Vagina (tissue), 2 donors: Measurements from ENCODE around the gene KCNJ15. TPM values are rescaled to one million over a fixed set of nuclear protein-coding genes. Genes with fewer than 3 reads are reported as not detected.
A peak's percentile ranks its signal among the peaks of the same experiment; 100 is the strongest.

Experiments used
- DNase-seq, 2 donors: peaks; one replicate each; pipeline ENCODE4 v3.0.0-alpha.2; 2017; ENCODE audit errors: extremely low spot score in 2 of 2
- H3K27ac ChIP-seq: fragments of 200-600 bp; sonication (generic); one replicate; pipeline ENCODE4 v1.5.1; 2019
- H3K27me3 ChIP-seq: fragments of 200-600 bp; sonication (generic); one replicate; pipeline ENCODE4 v1.5.1; 2019
- H3K36me3 ChIP-seq, 2 donors: fragments of 200-600 bp; sonication (generic); one replicate each; pipeline ENCODE4 v1.5.1; 2017 to 2019
- H3K4me1 ChIP-seq: fragments of 200-600 bp; sonication (generic); one replicate; pipeline ENCODE4 v1.5.1; 2019
- H3K4me3 ChIP-seq, 2 donors: fragments of 200-600 bp; sonication (generic); 1 replicate in 1 of 2; 2 replicates in 1 of 2; pipeline ENCODE4 v1.5.1; 2016 to 2019
- H3K9me3 ChIP-seq: fragments of 200-600 bp; sonication (generic); one replicate; pipeline ENCODE4 v1.5.1; 2019
- CTCF ChIP-seq, 3 experiments: fragments of 450-650 bp in 2 of 3; fragments of 200-600 bp in 1 of 3; sonication (generic) in 1 of 3; IDR thresholded peaks; one replicate each; pipeline ENCODE4 v1.5.1; 2017 to 2019; ENCODE audit warnings: antibody characterized with exemption in 3 of 3, mild to moderate bottlenecking in 2 of 3, moderate library complexity in 2 of 3
- POLR2A ChIP-seq, 2 donors: fragments of 450-650 bp; IDR thresholded peaks; one replicate each; pipeline ENCODE4 v1.6.1; 2017; ENCODE audit warnings: antibody characterized with exemption in 2 of 2, mild to moderate bottlenecking in 2 of 2, moderate library complexity in 2 of 2
- POLR2AphosphoS5 ChIP-seq, 2 donors: sonication (generic); formaldehyde crosslinking; IDR thresholded peaks; one replicate each; pipeline ENCODE4 v1.9.0; 2017; ENCODE audit warnings: antibody characterized with exemption in 2 of 2, mild to moderate bottlenecking in 2 of 2, low read depth in 1 of 2; ENCODE audit not compliant: insufficient read depth in 1 of 2
- intact Hi-C: fragments of 100-400 bp; cut with DNase I; formaldehyde crosslinking; loops from one replicate; pipeline ENCODE4 v1.15.1; 2023
- total RNA-seq: library from RNA; depleted of rRNA; stranded (reverse); fragments of >200 nt; gene quantifications from one replicate; pipeline ENCODE4 v1.2.3, GENCODE V29; 2016

The KCNJ15 gene
- total RNA-seq, 1 donor from 2014 or later, result 12.3 TPM

- TF ChIP-seq POLR2AphosphoS5 (IDR thresholded peaks at IDR 0.05; ENCODE audit: insufficient read depth in 1 of 2, low read depth in 1 of 2) (no peak), POLR2A (IDR thresholded peaks at IDR 0.05) (no peak), CTCF (IDR thresholded peaks at IDR 0.05) (no peak)
- intact Hi-C loops, result no loop called here
- Histone ChIP-seq H3K4me1 (no peaks in the 10 kb centered on the region), H3K9me3 (no peaks in the 10 kb centered on the region), H3K27ac (no peak overlapping the region), H3K27me3 (no peaks in the 10 kb centered on the region), H3K36me3 (no peaks in the 10 kb centered on the region), H3K4me3 (no peak overlapping the region)
- DNase-seq, result no peak
Observed at GRCh38 chr21:38315122-38315521, 58.3 kb downstream of the KCNJ15 start.

- H3K27ac ChIP-seq, result no peak overlapping the region
- intact Hi-C loops, result no loop called here
- peaks cover 4% of the 10 kb centered on the region for H3K4me1 ChIP-seq
- no peaks in the 10 kb centered on the region for H3K27me3 ChIP-seq
- no peak overlapping the region for H3K4me3 ChIP-seq
- H3K9me3 ChIP-seq, result no peaks in the 10 kb centered on the region
- no peak for TF ChIP-seq POLR2AphosphoS5 (IDR thresholded peaks at IDR 0.05; ENCODE audit: insufficient read depth in 1 of 2, low read depth in 1 of 2)
- no peak for TF ChIP-seq POLR2A (IDR thresholded peaks at IDR 0.05)
- TF ChIP-seq CTCF (IDR thresholded peaks at IDR 0.05), result no peak
- no peaks in the 10 kb centered on the region for H3K36me3 ChIP-seq
- no peak for DNase-seq
Observed at GRCh38 chr21:38319781-38320180, 63.0 kb downstream of the KCNJ15 start.

GRCh38 chr21:38321568-38321967, 64.8 kb downstream of the KCNJ15 start:
- intact Hi-C loops, result no loop called here
- Histone ChIP-seq H3K36me3 (no peaks in the 10 kb centered on the region), H3K4me1 (peaks cover 4% of the 10 kb centered on the region), H3K27me3 (no peaks in the 10 kb centered on the region), H3K27ac (no peak overlapping the region), H3K9me3 (no peaks in the 10 kb centered on the region), H3K4me3 (no peak overlapping the region)
- peak in 1 of 2 donors; percentile 54 for DNase-seq
- no peak for TF ChIP-seq CTCF (IDR thresholded peaks at IDR 0.05)
- no peak for TF ChIP-seq POLR2A (IDR thresholded peaks at IDR 0.05)
- no peak for TF ChIP-seq POLR2AphosphoS5 (IDR thresholded peaks at IDR 0.05; ENCODE audit: insufficient read depth in 1 of 2, low read depth in 1 of 2)

- no peak overlapping the region for H3K27ac ChIP-seq
- intact Hi-C loops, result no loop called here
- no peaks in the 10 kb centered on the region for H3K36me3 ChIP-seq
- no peak overlapping the region for H3K4me3 ChIP-seq
- peaks cover 4% of the 10 kb centered on the region for H3K4me1 ChIP-seq
- peak in 1 of 2 donors; percentile 70 for DNase-seq
- TF ChIP-seq POLR2A (IDR thresholded peaks at IDR 0.05), result no peak
- TF ChIP-seq CTCF (IDR thresholded peaks at IDR 0.05), result no peak
- TF ChIP-seq POLR2AphosphoS5 (IDR thresholded peaks at IDR 0.05; ENCODE audit: insufficient read depth in 1 of 2, low read depth in 1 of 2), result no peak
- no peaks in the 10 kb centered on the region for H3K27me3 ChIP-seq
- H3K9me3 ChIP-seq, result no peaks in the 10 kb centered on the region
Observed at GRCh38 chr21:38322311-38322950, 65.6 kb downstream of the KCNJ15 start.

GRCh38 chr21:38323721-38324531, 67.1 kb downstream of the KCNJ15 start:
- H3K4me1 ChIP-seq, result peaks cover 4% of the 10 kb centered on the region
- H3K4me3 ChIP-seq, result no peak overlapping the region
- TF ChIP-seq POLR2A (IDR thresholded peaks at IDR 0.05), result no peak
- H3K9me3 ChIP-seq, result no peaks in the 10 kb centered on the region
- H3K27me3 ChIP-seq, result no peaks in the 10 kb centered on the region
- H3K27ac ChIP-seq, result no peak overlapping the region
- intact Hi-C loops, result no loop called here
- H3K36me3 ChIP-seq, result no peaks in the 10 kb centered on the region
- no peak for DNase-seq
